ENCODE results near the gene FOXD4L1.
"Not testable (repeated sequence)": the region's sequence is repeated elsewhere in the genome, so short reads cannot be mapped to it uniquely, and the experiment has no call there.

Gene FOXD4L1

GRCh38 chr2:113498365-113498764 is at the start of gene FOXD4L1:
FOXD4L1 (plus strand) TSS chr2:113498665; CDS start chr2:113499257, 592 bp downstream.
- DNase-seq, result not testable (repeated sequence)

GRCh38 chr2:113465770-113466169 is 32.7 kb upstream of the FOXD4L1 start:
- not testable (repeated sequence) for DNase-seq

GRCh38 chr2:113476688-113477368 is 21.6 kb upstream of the FOXD4L1 start:
- not testable (repeated sequence) for DNase-seq

- not testable (repeated sequence) for DNase-seq
These were observed 1.9 kb upstream of the FOXD4L1 start for GRCh38 chr2:113496527-113496926.

- not testable (repeated sequence) for DNase-seq
These were observed 787 bp downstream of the FOXD4L1 start for GRCh38 chr2:113499019-113499885.

GRCh38 chr2:113499886-113500722 is 1.6 kb downstream of the FOXD4L1 start:
- DNase-seq, result not testable (repeated sequence)

GRCh38 chr2:113500723-113501038 is 2.2 kb downstream of the FOXD4L1 start:
- DNase-seq, result not testable (repeated sequence)

- not testable (repeated sequence) for DNase-seq
These were observed 4.0 kb downstream of the FOXD4L1 start for GRCh38 chr2:113502216-113503093.

- not testable (repeated sequence) for DNase-seq
These were observed 4.9 kb downstream of the FOXD4L1 start for GRCh38 chr2:113503094-113504042.

- DNase-seq, result not testable (repeated sequence)
These were observed 5.6 kb downstream of the FOXD4L1 start for GRCh38 chr2:113504081-113504480.

- DNase-seq, result not testable (repeated sequence)
These were observed 9.1 kb downstream of the FOXD4L1 start for GRCh38 chr2:113507394-113508140.

GRCh38 chr2:113508187-113508586 is 9.7 kb downstream of the FOXD4L1 start:
- DNase-seq, result not testable (repeated sequence)

GRCh38 chr2:113510913-113511312 is 12.4 kb downstream of the FOXD4L1 start:
- DNase-seq, result not testable (repeated sequence)

- DNase-seq, result not testable (repeated sequence)
These were observed 13.4 kb downstream of the FOXD4L1 start for GRCh38 chr2:113511859-113512258.

- DNase-seq, result not testable (repeated sequence)
These were observed 17.0 kb downstream of the FOXD4L1 start for GRCh38 chr2:113515457-113515856.

GRCh38 chr2:113515995-113516394 is 17.5 kb downstream of the FOXD4L1 start:
- not testable (repeated sequence) for DNase-seq

- not testable (repeated sequence) for DNase-seq
These were observed 18.6 kb downstream of the FOXD4L1 start for GRCh38 chr2:113517025-113517424.

- DNase-seq, result not testable (repeated sequence)
These were observed 22.4 kb downstream of the FOXD4L1 start for GRCh38 chr2:113520837-113521236.

- DNase-seq, result not testable (repeated sequence)
These were observed 23.0 kb downstream of the FOXD4L1 start for GRCh38 chr2:113521492-113521891.

- DNase-seq, result not testable (repeated sequence)
These were observed 26.5 kb downstream of the FOXD4L1 start for GRCh38 chr2:113524986-113525385.

All from NCI-H2029 treated with DMSO at 0.1 percent for 48 hours (cell line).